ENCODE results near the gene GNB5. TPM values are rescaled to one million over a fixed set of nuclear protein-coding genes. Genes with fewer than 3 reads are reported as not detected.

Gene GNB5
- polyA plus RNA-seq, 1 donor from 2014 or later, result 89.6 TPM

- Histone ChIP-seq H3K27me3 (ENCODE audit: insufficient read depth, low read depth, low read length) (no peaks in the 10 kb centered on the region), H3K4me3 (ENCODE audit: low read length) (peak overlapping the region; percentile 95), H3K9me2 (ENCODE audit: insufficient read depth, low read length) (no peaks in the 10 kb centered on the region), H3K36me3 (ENCODE audit: insufficient read depth, low read length) (no peaks in the 10 kb centered on the region), H3F3A (ENCODE audit: insufficient read depth, low read length, poor library complexity, severe bottlenecking) (no peaks in the 10 kb centered on the region), H3K9ac (ENCODE audit: low read length) (peak overlapping the region; percentile 96), H4K20me1 (ENCODE audit: insufficient read depth) (no peaks in the 10 kb centered on the region), H3K79me2 (replicated peaks; ENCODE audit: insufficient read depth, low read length) (peaks cover 13% of the 10 kb centered on the region), H2AFZ (ENCODE audit: low read depth, low read length) (no peak overlapping the region), H3K4me2 (ENCODE audit: low read length) (peak overlapping the region; percentile 40), H3K27ac (ENCODE audit: low read length) (peak overlapping the region; percentile 87), H3K9me3 (ENCODE audit: low read length) (no peaks in the 10 kb centered on the region)
- TF ChIP-seq POLR2AphosphoS5 (IDR thresholded peaks at IDR 0.05) (no peak), RAD21 (conservative IDR thresholded peaks at IDR 0.05) (no peak), MXI1 (conservative IDR thresholded peaks at IDR 0.05; ENCODE audit: poor library complexity, severe bottlenecking) (no peak), EP300 (conservative IDR thresholded peaks at IDR 0.05; ENCODE audit: poor library complexity, severe bottlenecking) (no peak), TAF1 (IDR thresholded peaks at IDR 0.05; ENCODE audit: low read depth) (no peak), REST (IDR thresholded peaks at IDR 0.05; ENCODE audit: borderline replicate concordance) (no peak), EZH2 (IDR thresholded peaks at IDR 0.05; ENCODE audit: borderline replicate concordance, insufficient read depth, low read length, poor library complexity, severe bottlenecking) (no peak), CTCF (IDR thresholded peaks at IDR 0.05; ENCODE audit: poor library complexity, severe bottlenecking) (no peak), SMC3 (conservative IDR thresholded peaks at IDR 0.05; ENCODE audit: poor library complexity) (no peak)
Observed at GRCh38 chr15:52180851-52181450, 10.2 kb downstream of the GNB5 start.

- Histone ChIP-seq H3K9ac (ENCODE audit: low read length) (peak overlapping the region; percentile 96), H3K4me2 (ENCODE audit: low read length) (peak overlapping the region; percentile 40), H3K4me3 (ENCODE audit: low read length) (peak overlapping the region; percentile 95), H3K36me3 (ENCODE audit: insufficient read depth, low read length) (no peaks in the 10 kb centered on the region), H4K20me1 (ENCODE audit: insufficient read depth) (no peaks in the 10 kb centered on the region), H3F3A (ENCODE audit: insufficient read depth, low read length, poor library complexity, severe bottlenecking) (no peaks in the 10 kb centered on the region), H3K27me3 (ENCODE audit: insufficient read depth, low read depth, low read length) (no peaks in the 10 kb centered on the region), H3K9me2 (ENCODE audit: insufficient read depth, low read length) (no peaks in the 10 kb centered on the region), H3K79me2 (replicated peaks; ENCODE audit: insufficient read depth, low read length) (peaks cover 13% of the 10 kb centered on the region), H3K9me3 (ENCODE audit: low read length) (no peaks in the 10 kb centered on the region), H3K27ac (ENCODE audit: low read length) (peak overlapping the region; percentile 87), H2AFZ (ENCODE audit: low read depth, low read length) (peak overlapping the region; percentile 96)
- TF ChIP-seq SMC3 (conservative IDR thresholded peaks at IDR 0.05; ENCODE audit: poor library complexity) (peak; percentile 6), POLR2AphosphoS5 (IDR thresholded peaks at IDR 0.05) (no peak)
Observed at GRCh38 chr15:52180196-52180835, 10.9 kb downstream of the GNB5 start.

Measured in neural cell (in vitro differentiated cells).